Omental fat pad (tissue), 4 donors: Measurements from ENCODE around the gene HSPA9. TPM values are rescaled to one million over a fixed set of nuclear protein-coding genes. Genes with fewer than 3 reads are reported as not detected.
A peak's percentile ranks its signal among the peaks of the same experiment; 100 is the strongest.

ENCODE experiments used
- ATAC-seq: fragments of 150-250 bp; one replicate; pipeline ENCODE4 v1.9.1; 2016; ENCODE audit warnings: mild to moderate bottlenecking, moderate library complexity; ENCODE audit not compliant: low FRiP score
- DNase-seq: peaks from one replicate; pipeline ENCODE4 v3.0.0-alpha.2; 2019; ENCODE audit warnings: low spot score
- CTCF ChIP-seq, 3 donors: fragments of 450-650 bp; IDR thresholded peaks; one replicate each; pipeline ENCODE4 v1.5.1; 2016 to 2017; ENCODE audit warnings: antibody characterized with exemption in 3 of 3, mild to moderate bottlenecking in 3 of 3, moderate library complexity in 2 of 3
- total RNA-seq, 4 donors: library from RNA; depleted of rRNA; stranded (reverse); fragments of >200 nt; gene quantifications; one replicate each; pipeline ENCODE4 v1.1.0, GENCODE V29; 2016

Gene HSPA9
- total RNA-seq, 4 donors from 2014 or later = 212 to 482 (median 318) TPM

GRCh38 chr5:138580777-138581176 lies 5.6 kb upstream of the HSPA9 start:
- no peak for TF ChIP-seq CTCF (IDR thresholded peaks at IDR 0.05)
- ATAC-seq (no peak), DNase-seq (no peak)

- no peak for ATAC-seq
- no peak for DNase-seq
- no peak for TF ChIP-seq CTCF (IDR thresholded peaks at IDR 0.05)
Observed at GRCh38 chr5:138580001-138580400, 4.8 kb upstream of the HSPA9 start.

- no peak for ATAC-seq
- TF ChIP-seq CTCF (IDR thresholded peaks at IDR 0.05) = peak in 1 of 3 donors; percentile 31
Observed at GRCh38 chr5:138579517-138579863, 4.3 kb upstream of the HSPA9 start.

GRCh38 chr5:138577452-138577851 lies 2.3 kb upstream of the HSPA9 start:
- DNase-seq (no peak), ATAC-seq (no peak)
- no peak for TF ChIP-seq CTCF (IDR thresholded peaks at IDR 0.05)

More at GRCh38 chr5:138579517-138579863, 4.3 kb upstream of the HSPA9 start:
- no peak for DNase-seq

GRCh38 chr5:138574744-138575193 lies 432 bp downstream of the HSPA9 start:
- DNase-seq = no peak
- peak; percentile 34 for ATAC-seq
- TF ChIP-seq CTCF (IDR thresholded peaks at IDR 0.05) = no peak

- no peak for TF ChIP-seq CTCF (IDR thresholded peaks at IDR 0.05)
- no peak for DNase-seq
- ATAC-seq = no peak
Observed at GRCh38 chr5:138573949-138574670, 1.1 kb downstream of the HSPA9 start.

- TF ChIP-seq CTCF (IDR thresholded peaks at IDR 0.05) = no peak
- ATAC-seq (no peak), DNase-seq (no peak)
Observed at GRCh38 chr5:138573223-138573622, 2.0 kb downstream of the HSPA9 start.
